Panc1 (cell line): ENCODE results near the gene PELI2.

Experiments used
- POLR2AphosphoS5 ChIP-seq: IDR thresholded peaks from 2 replicates; pipeline ENCODE4 v1.6.1; 2012; ENCODE audit warnings: mild to moderate bottlenecking, low read depth, low read length, moderate library complexity
- SIN3A ChIP-seq: IDR thresholded peaks from 2 replicates; pipeline ENCODE4 v1.6.1; 2012; ENCODE audit warnings: low read depth, mild to moderate bottlenecking, low read length, moderate library complexity, borderline replicate concordance; ENCODE audit not compliant: insufficient read depth
- TCF7L2 ChIP-seq: IDR thresholded peaks from 2 replicates; pipeline ENCODE4 v1.6.1; 2011; ENCODE audit warnings: mild to moderate bottlenecking, low read depth, low read length, inconsistent platforms
- TF ChIP-seq, protein P1 (sequence below): fragments of 450-650 bp; IDR thresholded peaks from 2 replicates; pipeline ENCODE4 v1.5.1; 2017; ENCODE audit warnings: mild to moderate bottlenecking
- TF ChIP-seq, protein P2 (sequence below), 2 experiments: IDR thresholded peaks; 2 replicates each; pipeline ENCODE4 v1.6.1; 2011 to 2012; ENCODE audit warnings: low read depth in 2 of 2, control low read depth in 1 of 2, low read length in 1 of 2, mild to moderate bottlenecking in 1 of 2, moderate library complexity in 1 of 2; ENCODE audit not compliant: insufficient read depth in 1 of 2

DNA sequence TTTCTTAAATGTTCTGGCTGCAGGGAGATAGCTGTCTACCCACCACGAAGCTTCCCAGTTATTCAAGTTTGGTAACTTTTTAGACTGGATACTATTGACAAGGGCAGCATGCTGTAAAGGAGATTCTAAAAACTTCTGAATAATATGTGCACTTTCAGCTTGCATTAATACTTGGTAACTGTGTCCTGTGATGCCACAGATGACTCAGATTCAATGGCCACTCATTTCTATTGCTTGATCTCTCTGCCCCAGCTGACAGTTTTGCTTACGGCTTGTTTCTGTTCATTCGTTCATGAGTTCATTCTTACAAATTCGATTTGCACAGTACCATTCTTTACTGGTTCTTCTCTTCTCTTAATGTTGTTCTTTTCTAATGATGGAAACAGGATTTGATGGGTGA is 142.8 kb downstream of the PELI2 start:
- TF ChIP-seq, protein P1, sequence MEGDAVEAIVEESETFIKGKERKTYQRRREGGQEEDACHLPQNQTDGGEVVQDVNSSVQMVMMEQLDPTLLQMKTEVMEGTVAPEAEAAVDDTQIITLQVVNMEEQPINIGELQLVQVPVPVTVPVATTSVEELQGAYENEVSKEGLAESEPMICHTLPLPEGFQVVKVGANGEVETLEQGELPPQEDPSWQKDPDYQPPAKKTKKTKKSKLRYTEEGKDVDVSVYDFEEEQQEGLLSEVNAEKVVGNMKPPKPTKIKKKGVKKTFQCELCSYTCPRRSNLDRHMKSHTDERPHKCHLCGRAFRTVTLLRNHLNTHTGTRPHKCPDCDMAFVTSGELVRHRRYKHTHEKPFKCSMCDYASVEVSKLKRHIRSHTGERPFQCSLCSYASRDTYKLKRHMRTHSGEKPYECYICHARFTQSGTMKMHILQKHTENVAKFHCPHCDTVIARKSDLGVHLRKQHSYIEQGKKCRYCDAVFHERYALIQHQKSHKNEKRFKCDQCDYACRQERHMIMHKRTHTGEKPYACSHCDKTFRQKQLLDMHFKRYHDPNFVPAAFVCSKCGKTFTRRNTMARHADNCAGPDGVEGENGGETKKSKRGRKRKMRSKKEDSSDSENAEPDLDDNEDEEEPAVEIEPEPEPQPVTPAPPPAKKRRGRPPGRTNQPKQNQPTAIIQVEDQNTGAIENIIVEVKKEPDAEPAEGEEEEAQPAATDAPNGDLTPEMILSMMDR = no peak
- TF ChIP-seq SIN3A (no peak), POLR2AphosphoS5 (no peak), TCF7L2 (no peak)
- TF ChIP-seq, protein P2, sequence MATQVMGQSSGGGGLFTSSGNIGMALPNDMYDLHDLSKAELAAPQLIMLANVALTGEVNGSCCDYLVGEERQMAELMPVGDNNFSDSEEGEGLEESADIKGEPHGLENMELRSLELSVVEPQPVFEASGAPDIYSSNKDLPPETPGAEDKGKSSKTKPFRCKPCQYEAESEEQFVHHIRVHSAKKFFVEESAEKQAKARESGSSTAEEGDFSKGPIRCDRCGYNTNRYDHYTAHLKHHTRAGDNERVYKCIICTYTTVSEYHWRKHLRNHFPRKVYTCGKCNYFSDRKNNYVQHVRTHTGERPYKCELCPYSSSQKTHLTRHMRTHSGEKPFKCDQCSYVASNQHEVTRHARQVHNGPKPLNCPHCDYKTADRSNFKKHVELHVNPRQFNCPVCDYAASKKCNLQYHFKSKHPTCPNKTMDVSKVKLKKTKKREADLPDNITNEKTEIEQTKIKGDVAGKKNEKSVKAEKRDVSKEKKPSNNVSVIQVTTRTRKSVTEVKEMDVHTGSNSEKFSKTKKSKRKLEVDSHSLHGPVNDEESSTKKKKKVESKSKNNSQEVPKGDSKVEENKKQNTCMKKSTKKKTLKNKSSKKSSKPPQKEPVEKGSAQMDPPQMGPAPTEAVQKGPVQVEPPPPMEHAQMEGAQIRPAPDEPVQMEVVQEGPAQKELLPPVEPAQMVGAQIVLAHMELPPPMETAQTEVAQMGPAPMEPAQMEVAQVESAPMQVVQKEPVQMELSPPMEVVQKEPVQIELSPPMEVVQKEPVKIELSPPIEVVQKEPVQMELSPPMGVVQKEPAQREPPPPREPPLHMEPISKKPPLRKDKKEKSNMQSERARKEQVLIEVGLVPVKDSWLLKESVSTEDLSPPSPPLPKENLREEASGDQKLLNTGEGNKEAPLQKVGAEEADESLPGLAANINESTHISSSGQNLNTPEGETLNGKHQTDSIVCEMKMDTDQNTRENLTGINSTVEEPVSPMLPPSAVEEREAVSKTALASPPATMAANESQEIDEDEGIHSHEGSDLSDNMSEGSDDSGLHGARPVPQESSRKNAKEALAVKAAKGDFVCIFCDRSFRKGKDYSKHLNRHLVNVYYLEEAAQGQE (IDR thresholded peaks at IDR 0.05; ENCODE audit: insufficient read depth in 1 of 2, low read depth in 2 of 2, low read length in 1 of 2) = no peak
